Gastrocnemius medialis (tissue), 4 donors: ENCODE measurements around the gene KRT10.

ENCODE experiments used
- CTCF ChIP-seq, 5 experiments: fragments of 450-650 bp in 3 of 5; fragments of 200-600 bp in 2 of 5; sonication (generic) in 2 of 5; IDR thresholded peaks in 4 of 5; conservative IDR thresholded peaks in 1 of 5; 1 replicate in 4 of 5; 2 replicates in 1 of 5; pipeline ENCODE4 v1.5.1; 2016 to 2019; ENCODE audit warnings: antibody characterized with exemption in 5 of 5, mild to moderate bottlenecking in 3 of 5, moderate library complexity in 3 of 5
- POLR2A ChIP-seq, 2 donors: fragments of 450-650 bp; IDR thresholded peaks; one replicate each; pipeline ENCODE4 v1.6.1; 2017; ENCODE audit warnings: antibody characterized with exemption in 2 of 2, mild to moderate bottlenecking in 2 of 2, moderate library complexity in 2 of 2

- TF ChIP-seq CTCF (IDR thresholded peaks at IDR 0.05 in 4 of 5, conservative IDR thresholded peaks at IDR 0.05 in 1 of 5) (no peak), POLR2A (IDR thresholded peaks at IDR 0.05) (no peak)
Measured at GRCh38 chr17:40820228-40820838, 2.1 kb downstream of the KRT10 start.
